Iris pigment epithelial cell (primary cell): Measurements from ENCODE around the gene F11R.
"Not testable (repeated sequence)": the region's sequence is repeated elsewhere in the genome, so short reads cannot be mapped to it uniquely, and the experiment has no call there.

ENCODE experiments used
- DNase-seq: peaks from one replicate; pipeline ENCODE4 v3.0.0-alpha.2; 2011; ENCODE audit warnings: low read depth

F11R gene

GRCh38 chr1:161039546-161039945 lies 18.6 kb upstream of the F11R start:
- DNase-seq = no peak

GRCh38 chr1:161039154-161039545 lies 18.2 kb upstream of the F11R start:
- DNase-seq = no peak

DNA sequence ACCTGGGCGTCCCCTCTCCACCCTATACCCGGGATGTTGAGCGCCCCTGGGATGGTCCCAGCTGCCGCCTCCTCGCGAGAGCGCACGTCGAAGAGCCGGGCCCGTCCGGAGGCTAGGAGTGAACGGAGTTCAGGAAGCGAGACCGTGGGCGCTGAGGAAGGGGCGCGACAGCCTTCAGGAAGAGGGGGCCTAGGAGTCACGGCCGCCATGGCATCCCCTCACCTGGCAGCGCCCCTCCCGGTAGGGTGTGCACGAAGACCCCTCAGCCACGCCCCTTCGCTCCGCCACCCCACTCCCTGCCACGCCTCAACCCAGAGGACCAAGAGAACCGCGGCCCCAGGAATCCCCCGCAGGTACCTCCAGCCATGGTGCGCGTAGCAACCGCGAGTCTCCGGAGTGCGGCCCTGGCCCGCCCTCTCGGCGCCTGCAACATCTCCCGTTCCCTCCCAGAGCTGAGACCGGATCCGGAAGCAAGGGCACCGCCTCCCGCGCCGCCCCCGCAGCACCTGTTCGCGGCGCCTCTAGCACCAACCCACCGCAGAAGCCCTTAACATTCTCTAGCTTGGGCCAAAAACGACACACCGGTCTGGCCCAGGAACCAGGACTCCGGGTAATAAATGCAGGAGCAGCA lies 17.7 kb upstream of the F11R start, which contains the start of gene TSTD1:
TSS of gene TSTD1 (minus strand) at position 442 of the 631 bp plus-strand sequence. CDS start at position 367, 75 bp downstream.
- peak; percentile 43 for DNase-seq

DNA sequence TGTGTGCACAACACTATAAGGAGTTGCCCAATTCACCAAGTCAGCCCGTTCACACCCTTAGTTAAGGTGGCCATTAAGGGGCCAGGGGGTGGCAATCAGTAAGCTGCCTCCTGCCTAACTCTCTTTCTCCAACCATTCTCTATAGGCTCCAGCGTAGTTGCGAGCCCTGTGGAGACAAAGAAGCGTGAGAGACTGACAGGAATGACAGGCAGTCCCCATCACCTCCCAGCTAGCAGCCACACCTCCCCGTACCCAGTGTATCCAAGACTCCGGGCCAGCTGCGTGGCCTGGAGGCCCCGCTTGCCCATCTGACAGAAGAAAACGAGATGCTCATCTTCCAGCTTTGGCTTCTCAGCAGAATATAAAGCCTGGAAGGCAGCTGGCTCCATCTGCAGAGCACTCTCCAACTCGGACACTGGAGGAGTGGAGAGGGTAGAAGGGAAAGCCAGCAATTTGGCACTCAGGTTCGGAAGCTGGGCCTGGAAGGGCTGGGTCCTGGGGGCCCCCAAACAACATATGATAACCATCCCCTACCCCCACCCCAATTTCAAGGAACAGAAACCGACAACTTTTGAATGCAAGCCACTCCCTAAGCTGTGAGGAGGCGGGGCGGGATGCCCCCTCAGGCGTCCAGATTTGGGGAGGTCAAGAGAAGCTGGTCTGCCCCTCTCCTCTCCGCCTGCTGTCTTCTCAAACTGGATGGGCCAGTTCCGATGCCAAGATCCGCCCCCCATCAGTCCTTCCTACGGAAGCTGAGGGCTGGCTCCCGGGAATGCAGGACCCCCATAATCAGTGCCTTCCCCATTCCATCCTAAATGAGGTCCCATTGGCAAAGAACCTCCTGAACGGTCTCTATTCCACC lies 16.9 kb upstream of the F11R start:
- no peak for DNase-seq

- DNase-seq = no peak
Measured at GRCh38 chr1:161033751-161034150, 12.8 kb upstream of the F11R start.

- DNase-seq = no peak
Measured at GRCh38 chr1:161032409-161032808, 11.5 kb upstream of the F11R start.

DNA sequence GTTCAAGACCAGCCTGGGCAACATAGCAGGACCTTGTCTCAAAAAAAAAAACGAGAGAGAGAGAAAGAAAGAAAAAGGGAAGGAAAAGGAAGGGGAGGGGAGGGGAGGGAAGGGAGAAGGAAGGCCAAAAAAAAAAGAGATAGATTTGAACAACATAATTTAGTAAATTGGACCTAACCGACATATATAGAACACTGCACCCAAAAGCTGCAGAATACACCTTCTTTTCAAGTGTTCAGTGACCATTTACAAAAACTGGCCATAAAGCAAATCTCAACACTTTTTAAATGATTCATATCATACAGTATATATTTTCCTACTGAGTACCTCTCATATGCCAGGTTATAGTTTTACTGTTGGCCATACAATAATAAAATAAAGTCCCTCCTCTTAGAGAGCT lies 10.9 kb upstream of the F11R start:
- DNase-seq = no peak

DNA sequence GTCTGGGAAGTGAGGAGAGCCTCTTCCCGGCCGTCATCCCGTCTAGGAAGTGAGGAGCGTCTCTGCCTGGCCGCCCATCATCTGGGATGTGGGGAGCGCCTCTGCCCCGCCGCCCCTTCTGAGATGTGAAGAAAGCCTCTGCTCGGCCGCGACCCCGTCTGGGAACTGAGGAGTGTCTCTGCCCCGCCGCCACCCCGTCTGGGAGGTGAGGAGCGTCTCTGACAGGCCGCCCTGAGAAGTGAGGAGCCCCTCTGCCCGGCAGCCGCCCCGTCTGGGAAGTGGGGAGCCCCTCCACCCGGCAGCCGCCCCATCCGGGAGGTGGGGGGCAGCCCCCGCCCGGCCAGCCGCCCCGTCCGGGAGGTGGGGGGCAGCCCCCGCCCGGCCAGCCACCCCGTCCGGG lies 8.5 kb upstream of the F11R start:
- not testable (repeated sequence) for DNase-seq

- not testable (repeated sequence) for DNase-seq
Measured at GRCh38 chr1:161026954-161027353, 6.0 kb upstream of the F11R start.

DNA sequence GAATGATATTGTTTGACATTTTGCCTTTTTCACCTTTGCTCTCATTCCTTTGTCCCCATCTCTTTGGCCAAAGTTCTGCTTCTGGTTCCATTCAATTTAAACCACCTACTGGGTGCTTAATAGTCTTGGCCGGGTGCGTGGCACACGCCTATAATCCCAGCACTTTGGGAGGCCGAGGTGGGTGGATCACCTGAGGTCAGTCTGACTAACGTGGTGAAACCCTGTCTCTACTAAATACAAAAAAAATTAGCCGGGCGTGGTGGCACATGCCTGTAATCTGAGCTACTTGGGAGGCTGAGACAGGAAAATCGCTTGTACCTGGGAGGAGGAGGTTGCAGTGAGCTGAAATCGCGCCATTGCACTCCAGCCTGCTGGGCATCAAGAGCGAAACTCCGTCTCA lies 1.5 kb upstream of the F11R start:
- not testable (repeated sequence) for DNase-seq

DNA sequence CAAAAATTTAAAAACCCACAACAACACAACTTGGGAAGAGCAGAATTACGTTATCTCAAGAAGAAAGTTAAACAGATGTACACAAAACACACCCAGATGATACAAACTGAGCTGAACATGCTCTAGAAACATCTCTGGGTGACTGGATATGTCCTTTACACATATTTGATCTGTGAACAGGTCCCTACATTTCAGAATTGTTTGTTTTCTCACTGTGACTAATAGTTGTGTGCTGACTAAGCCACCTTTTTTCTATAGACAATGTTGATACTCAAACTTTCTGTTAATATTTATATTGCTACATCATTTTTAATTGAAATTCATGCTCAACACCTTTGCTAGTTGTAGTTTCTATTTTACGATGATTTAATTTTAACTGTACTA lies 1.0 kb upstream of the F11R start:
- no peak for DNase-seq

DNA sequence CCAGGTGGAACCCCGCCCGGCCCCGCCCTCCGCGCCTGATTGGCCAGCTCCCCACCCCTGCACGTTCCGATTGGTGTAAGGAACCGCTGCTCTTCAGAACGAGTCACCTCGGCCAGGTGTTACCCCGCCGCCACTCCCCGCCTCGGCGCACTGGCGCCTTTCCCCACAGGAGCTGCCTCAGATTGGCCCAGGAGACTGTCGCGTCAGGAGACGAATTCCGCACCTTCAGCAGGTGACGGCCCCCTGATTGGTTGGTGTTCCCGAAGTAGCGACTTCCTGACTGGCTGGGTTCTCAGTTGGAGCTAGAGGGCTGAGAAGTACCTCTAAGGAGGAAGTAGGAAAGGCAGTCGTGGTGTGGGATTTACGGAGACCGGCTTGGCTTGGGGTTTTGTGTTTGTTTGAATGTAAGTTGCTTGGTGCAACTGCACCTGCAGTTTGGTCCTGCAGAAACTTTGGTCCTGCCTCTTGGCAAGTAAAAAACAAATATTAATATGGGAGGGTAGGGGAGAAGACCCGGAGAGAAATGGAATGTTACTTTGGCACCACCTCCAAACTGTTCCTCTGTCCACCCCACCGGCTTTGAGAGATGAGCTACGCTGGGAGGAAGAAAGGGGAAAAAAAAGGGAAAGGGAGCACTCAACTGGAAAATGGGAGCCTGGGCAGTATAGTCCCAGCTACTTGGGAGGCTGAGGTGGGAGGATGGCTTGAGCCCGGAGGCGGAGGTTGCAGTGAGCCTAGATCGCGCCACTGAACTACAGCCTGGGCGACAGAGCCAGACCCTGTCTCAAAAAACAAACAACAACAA lies 415 bp upstream of the F11R start:
- peak; percentile 59 for DNase-seq

GRCh38 chr1:161019751-161020495 lies 1.0 kb downstream of the F11R start:
- no peak for DNase-seq

DNA sequence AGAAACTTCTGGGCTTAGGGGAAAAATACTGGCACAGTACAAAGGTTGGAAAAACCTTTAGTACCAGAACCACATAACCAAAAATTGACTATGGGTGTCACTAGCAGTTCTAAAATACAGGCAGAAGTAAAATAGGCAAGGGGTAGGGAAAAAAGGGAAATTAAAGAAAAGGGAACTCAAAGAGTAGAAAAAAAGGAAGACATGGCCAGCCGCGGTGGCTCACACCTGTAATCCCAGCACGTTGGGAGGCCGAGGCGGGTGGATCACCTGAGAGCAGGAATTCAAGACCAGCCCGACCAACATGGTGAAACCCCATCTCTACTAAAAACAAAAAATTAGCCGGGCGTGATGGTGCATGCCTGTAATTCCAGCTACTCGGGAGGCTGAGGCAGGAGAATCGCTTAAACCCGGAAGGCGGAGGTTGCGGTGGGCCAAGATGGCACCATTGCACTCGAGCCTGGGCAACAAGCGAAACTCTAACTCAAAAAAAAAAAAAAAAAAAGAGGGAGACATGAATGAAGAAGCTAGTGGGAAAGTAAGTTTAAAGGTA lies 1.8 kb downstream of the F11R start:
- not testable (repeated sequence) for DNase-seq

- no peak for DNase-seq
Measured at GRCh38 chr1:161018631-161018930, 2.4 kb downstream of the F11R start.

DNA sequence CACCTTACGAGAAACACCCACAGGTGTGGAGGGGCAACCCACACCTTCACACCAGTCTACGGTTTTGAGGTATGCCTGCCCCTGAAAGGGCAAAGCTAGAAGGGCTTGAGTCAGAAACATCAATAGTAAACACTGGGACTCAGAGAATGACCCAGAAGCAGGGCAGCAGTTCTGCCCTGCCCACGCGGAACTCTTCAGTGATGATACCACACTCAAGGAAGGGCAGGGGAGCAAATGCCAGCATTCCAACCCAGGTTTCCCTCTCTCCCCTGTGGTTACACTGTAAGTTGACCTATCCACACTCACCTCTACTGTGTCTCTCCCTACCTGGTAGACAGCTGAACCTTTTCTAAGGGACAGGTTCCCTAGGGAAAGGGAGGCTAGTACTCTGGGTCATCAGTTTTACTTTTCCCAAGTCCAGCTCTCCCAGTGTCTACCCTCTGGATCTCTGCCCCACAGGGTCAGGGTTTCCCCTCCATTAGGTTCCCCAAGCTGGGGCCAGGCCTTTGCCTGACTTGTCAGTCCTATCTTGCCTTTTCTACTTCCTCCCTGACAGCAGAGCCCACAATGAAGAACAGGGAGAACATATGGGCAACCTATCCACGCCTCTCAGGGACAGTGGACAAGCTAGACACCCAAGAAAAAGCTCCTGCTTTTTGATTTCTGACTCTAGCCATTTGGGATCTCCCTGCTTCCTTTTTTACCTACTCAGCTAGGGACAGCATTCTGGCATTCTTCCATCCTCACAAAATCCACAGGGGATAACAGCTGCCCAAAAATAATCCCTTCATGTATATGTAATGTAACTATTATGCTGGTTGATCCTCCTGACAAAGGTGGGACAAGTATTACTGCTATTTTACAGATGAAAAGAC lies 3.0 kb downstream of the F11R start:
- DNase-seq = no peak

GRCh38 chr1:161017181-161017580 lies 3.8 kb downstream of the F11R start:
- not testable (repeated sequence) for DNase-seq

GRCh38 chr1:161016683-161017082 lies 4.3 kb downstream of the F11R start:
- peak; percentile 38 for DNase-seq

- peak; percentile 98 for DNase-seq
Measured at GRCh38 chr1:161013488-161014230, 7.3 kb downstream of the F11R start.

GRCh38 chr1:161013131-161013487 lies 7.8 kb downstream of the F11R start:
- peak; percentile 64 for DNase-seq
